ENCODE data around the gene SRD5A3.
"Not testable (repeated sequence)": the region's sequence is repeated elsewhere in the genome, so short reads cannot be mapped to it uniquely, and the experiment has no call there.

SRD5A3 gene

GRCh38 chr4:55355555-55355954 is 9.5 kb downstream of the SRD5A3 start:
- no peak overlapping the region for H3K4ac ChIP-seq (ENCODE audit: low read depth, low read length)
- H3K56ac ChIP-seq (ENCODE audit: low read length), result no peak overlapping the region
- H3K79me2 ChIP-seq (ENCODE audit: control insufficient read depth, insufficient read depth, low read length), result no peaks in the 10 kb centered on the region
- no peak overlapping the region for H3K23ac ChIP-seq (ENCODE audit: low read length)
- H3K27me3 ChIP-seq (ENCODE audit: insufficient read depth, low read length, poor library complexity), result no peaks in the 10 kb centered on the region
- no peak overlapping the region for H3K9ac ChIP-seq (ENCODE audit: low read length)
- H2BK5ac ChIP-seq (ENCODE audit: low read length), result no peak overlapping the region
- H3K79me1 ChIP-seq (ENCODE audit: low read length), result no peaks in the 10 kb centered on the region
- no peak overlapping the region for H4K5ac ChIP-seq (ENCODE audit: low read length)
- H2BK120ac ChIP-seq (ENCODE audit: low read depth, low read length), result no peak overlapping the region
- no peak overlapping the region for H2BK15ac ChIP-seq (replicated peaks; ENCODE audit: low read depth)
- H3K4me3 ChIP-seq (ENCODE audit: low read length), result no peak overlapping the region
- H3K36me3 ChIP-seq (ENCODE audit: control insufficient read depth, insufficient read depth, low read length), result no peaks in the 10 kb centered on the region
- no peak overlapping the region for H4K8ac ChIP-seq (ENCODE audit: low read depth, low read length)
- no CpG with 5 or more reads among the region's 6 CpGs for WGBS (ENCODE audit: extremely low coverage, insufficient coverage, low lambda C conversion rate)
- H3K27ac ChIP-seq (ENCODE audit: low read depth, low read length), result no peak overlapping the region
- H2AK5ac ChIP-seq (ENCODE audit: low read length), result no peak overlapping the region
- no peak for DNase-seq
- no peak overlapping the region for H3K18ac ChIP-seq (ENCODE audit: low read length)
- no peak overlapping the region for H3K4me2 ChIP-seq (ENCODE audit: low read length)
- H3K4me1 ChIP-seq (ENCODE audit: control insufficient read depth, low read depth, low read length), result no peaks in the 10 kb centered on the region

- Histone ChIP-seq H3K27me3 (ENCODE audit: insufficient read depth, low read length, poor library complexity) (no peaks in the 10 kb centered on the region), H2BK15ac (replicated peaks; ENCODE audit: low read depth) (no peak overlapping the region), H3K4me3 (ENCODE audit: low read length) (no peak overlapping the region), H2BK120ac (ENCODE audit: low read depth, low read length) (no peak overlapping the region), H3K27ac (ENCODE audit: low read depth, low read length) (no peak overlapping the region), H3K79me1 (ENCODE audit: low read length) (no peaks in the 10 kb centered on the region), H3K36me3 (ENCODE audit: control insufficient read depth, insufficient read depth, low read length) (no peaks in the 10 kb centered on the region), H3K4me1 (ENCODE audit: control insufficient read depth, low read depth, low read length) (no peaks in the 10 kb centered on the region), H3K18ac (ENCODE audit: low read length) (no peak overlapping the region), H3K4ac (ENCODE audit: low read depth, low read length) (no peak overlapping the region), H4K5ac (ENCODE audit: low read length) (no peak overlapping the region), H3K79me2 (ENCODE audit: control insufficient read depth, insufficient read depth, low read length) (no peaks in the 10 kb centered on the region), H2BK5ac (ENCODE audit: low read length) (no peak overlapping the region), H4K8ac (ENCODE audit: low read depth, low read length) (no peak overlapping the region), H3K56ac (ENCODE audit: low read length) (no peak overlapping the region), H3K9ac (ENCODE audit: low read length) (no peak overlapping the region), H3K23ac (ENCODE audit: low read length) (no peak overlapping the region), H3K4me2 (ENCODE audit: low read length) (no peak overlapping the region), H2AK5ac (ENCODE audit: low read length) (no peak overlapping the region)
- DNase-seq, result no peak
- no CpG with 5 or more reads among the region's 5 CpGs for WGBS (ENCODE audit: extremely low coverage, insufficient coverage, low lambda C conversion rate)
Measured at GRCh38 chr4:55356991-55357461, 11.0 kb downstream of the SRD5A3 start.

- H3K4me2 ChIP-seq (ENCODE audit: low read length), result no peak overlapping the region
- H3K79me2 ChIP-seq (ENCODE audit: control insufficient read depth, insufficient read depth, low read length), result no peaks in the 10 kb centered on the region
- DNase-seq, result no peak
- H2BK15ac ChIP-seq (replicated peaks; ENCODE audit: low read depth), result no peak overlapping the region
- no peak overlapping the region for H3K23ac ChIP-seq (ENCODE audit: low read length)
- no peak overlapping the region for H3K27ac ChIP-seq (ENCODE audit: low read depth, low read length)
- H3K4ac ChIP-seq (ENCODE audit: low read depth, low read length), result no peak overlapping the region
- H3K27me3 ChIP-seq (ENCODE audit: insufficient read depth, low read length, poor library complexity), result no peaks in the 10 kb centered on the region
- no peak overlapping the region for H3K18ac ChIP-seq (ENCODE audit: low read length)
- no peak overlapping the region for H4K5ac ChIP-seq (ENCODE audit: low read length)
- no peak overlapping the region for H2AK5ac ChIP-seq (ENCODE audit: low read length)
- H4K8ac ChIP-seq (ENCODE audit: low read depth, low read length), result no peak overlapping the region
- H3K56ac ChIP-seq (ENCODE audit: low read length), result no peak overlapping the region
- H3K36me3 ChIP-seq (ENCODE audit: control insufficient read depth, insufficient read depth, low read length), result no peaks in the 10 kb centered on the region
- H3K9ac ChIP-seq (ENCODE audit: low read length), result no peak overlapping the region
- no peak overlapping the region for H2BK120ac ChIP-seq (ENCODE audit: low read depth, low read length)
- H3K79me1 ChIP-seq (ENCODE audit: low read length), result no peaks in the 10 kb centered on the region
- no peak overlapping the region for H3K4me3 ChIP-seq (ENCODE audit: low read length)
- WGBS (ENCODE audit: extremely low coverage, insufficient coverage, low lambda C conversion rate), result no CpG with 5 or more reads among the region's 2 CpGs
- H2BK5ac ChIP-seq (ENCODE audit: low read length), result no peak overlapping the region
- H3K4me1 ChIP-seq (ENCODE audit: control insufficient read depth, low read depth, low read length), result no peaks in the 10 kb centered on the region
Measured at GRCh38 chr4:55358246-55358645, 12.2 kb downstream of the SRD5A3 start.

- no peak overlapping the region for H2AK5ac ChIP-seq (ENCODE audit: low read length)
- H2BK5ac ChIP-seq (ENCODE audit: low read length), result no peak overlapping the region
- no peak overlapping the region for H2BK15ac ChIP-seq (replicated peaks; ENCODE audit: low read depth)
- H4K5ac ChIP-seq (ENCODE audit: low read length), result no peak overlapping the region
- no peak overlapping the region for H2BK120ac ChIP-seq (ENCODE audit: low read depth, low read length)
- no peaks in the 10 kb centered on the region for H3K27me3 ChIP-seq (ENCODE audit: insufficient read depth, low read length, poor library complexity)
- H3K23ac ChIP-seq (ENCODE audit: low read length), result no peak overlapping the region
- no peak for DNase-seq
- no peak overlapping the region for H3K4me2 ChIP-seq (ENCODE audit: low read length)
- no peaks in the 10 kb centered on the region for H3K36me3 ChIP-seq (ENCODE audit: control insufficient read depth, insufficient read depth, low read length)
- no peak overlapping the region for H3K4me3 ChIP-seq (ENCODE audit: low read length)
- no peak overlapping the region for H3K27ac ChIP-seq (ENCODE audit: low read depth, low read length)
- no CpG with 5 or more reads among the region's 2 CpGs for WGBS (ENCODE audit: extremely low coverage, insufficient coverage, low lambda C conversion rate)
- no peak overlapping the region for H3K9ac ChIP-seq (ENCODE audit: low read length)
- H3K79me2 ChIP-seq (ENCODE audit: control insufficient read depth, insufficient read depth, low read length), result no peaks in the 10 kb centered on the region
- H3K18ac ChIP-seq (ENCODE audit: low read length), result no peak overlapping the region
- H4K8ac ChIP-seq (ENCODE audit: low read depth, low read length), result no peak overlapping the region
- H3K79me1 ChIP-seq (ENCODE audit: low read length), result no peaks in the 10 kb centered on the region
- H3K4ac ChIP-seq (ENCODE audit: low read depth, low read length), result no peak overlapping the region
- H3K56ac ChIP-seq (ENCODE audit: low read length), result no peak overlapping the region
- no peaks in the 10 kb centered on the region for H3K4me1 ChIP-seq (ENCODE audit: control insufficient read depth, low read depth, low read length)
Measured at GRCh38 chr4:55358668-55359067, 12.6 kb downstream of the SRD5A3 start.

GRCh38 chr4:55359397-55359916 is 13.4 kb downstream of the SRD5A3 start:
- Histone ChIP-seq H2BK15ac (replicated peaks; ENCODE audit: low read depth) (no peak overlapping the region), H3K23ac (ENCODE audit: low read length) (no peak overlapping the region), H3K4me3 (ENCODE audit: low read length) (no peak overlapping the region), H3K4me2 (ENCODE audit: low read length) (no peak overlapping the region), H3K9ac (ENCODE audit: low read length) (no peak overlapping the region), H3K36me3 (ENCODE audit: control insufficient read depth, insufficient read depth, low read length) (no peaks in the 10 kb centered on the region), H2BK5ac (ENCODE audit: low read length) (no peak overlapping the region), H2BK120ac (ENCODE audit: low read depth, low read length) (no peak overlapping the region), H4K5ac (ENCODE audit: low read length) (no peak overlapping the region), H3K4me1 (ENCODE audit: control insufficient read depth, low read depth, low read length) (no peaks in the 10 kb centered on the region), H3K79me1 (ENCODE audit: low read length) (no peaks in the 10 kb centered on the region), H3K27ac (ENCODE audit: low read depth, low read length) (no peak overlapping the region), H3K79me2 (ENCODE audit: control insufficient read depth, insufficient read depth, low read length) (no peaks in the 10 kb centered on the region), H3K18ac (ENCODE audit: low read length) (no peak overlapping the region), H2AK5ac (ENCODE audit: low read length) (no peak overlapping the region), H3K4ac (ENCODE audit: low read depth, low read length) (no peak overlapping the region), H3K56ac (ENCODE audit: low read length) (no peak overlapping the region), H3K27me3 (ENCODE audit: insufficient read depth, low read length, poor library complexity) (no peaks in the 10 kb centered on the region), H4K8ac (ENCODE audit: low read depth, low read length) (no peak overlapping the region)
- no CpG with 5 or more reads among the region's 8 CpGs for WGBS (ENCODE audit: extremely low coverage, insufficient coverage, low lambda C conversion rate)
- no peak for DNase-seq

- H2BK15ac ChIP-seq (replicated peaks; ENCODE audit: low read depth); H3K4ac ChIP-seq (ENCODE audit: low read depth, low read length); H3K9ac ChIP-seq (ENCODE audit: low read length); H3K36me3 ChIP-seq (ENCODE audit: control insufficient read depth, insufficient read depth, low read length); H2AK5ac ChIP-seq (ENCODE audit: low read length); H3K27ac ChIP-seq (ENCODE audit: low read depth, low read length); H2BK120ac ChIP-seq (ENCODE audit: low read depth, low read length); DNase-seq; H3K4me2 ChIP-seq (ENCODE audit: low read length); H3K23ac ChIP-seq (ENCODE audit: low read length); H3K18ac ChIP-seq (ENCODE audit: low read length); H3K4me1 ChIP-seq (ENCODE audit: control insufficient read depth, low read depth, low read length); H4K8ac ChIP-seq (ENCODE audit: low read depth, low read length); H3K4me3 ChIP-seq (ENCODE audit: low read length); H3K79me2 ChIP-seq (ENCODE audit: control insufficient read depth, insufficient read depth, low read length); H3K79me1 ChIP-seq (ENCODE audit: low read length); H3K27me3 ChIP-seq (ENCODE audit: insufficient read depth, low read length, poor library complexity); H4K5ac ChIP-seq (ENCODE audit: low read length); H2BK5ac ChIP-seq (ENCODE audit: low read length); H3K56ac ChIP-seq (ENCODE audit: low read length): not testable (repeated sequence)
- no CpG with 5 or more reads among the region's 9 CpGs for WGBS (ENCODE audit: extremely low coverage, insufficient coverage, low lambda C conversion rate)
Measured at GRCh38 chr4:55362938-55363337, 16.9 kb downstream of the SRD5A3 start.

Data from mesendoderm (in vitro differentiated cells).